DND-41 (cell line): ENCODE data around the gene NRL.

ENCODE experiments used
- CTCF ChIP-seq: IDR thresholded peaks from 2 replicates; pipeline ENCODE4 v1.5.1; 2012; ENCODE audit warnings: borderline replicate concordance, low read length, moderate library complexity, mild to moderate bottlenecking; ENCODE audit not compliant: poor library complexity, severe bottlenecking; ENCODE audit errors: extremely low read depth
- EZH2 ChIP-seq: IDR thresholded peaks from 3 replicates; pipeline ENCODE4 v1.6.1; 2012; ENCODE audit warnings: borderline replicate concordance, low read depth, mild to moderate bottlenecking, moderate library complexity, low read length, inconsistent platforms; ENCODE audit not compliant: severe bottlenecking

GRCh38 chr14:24064856-24065255, 49.9 kb downstream of the NRL start:
- TF ChIP-seq CTCF: no peak
- TF ChIP-seq EZH2: no peak
